Measurements from ENCODE around the gene CES3.

Gene CES3

GRCh38 chr16:66988197-66988788 lies 27.2 kb downstream of the CES3 start, which contains the start of gene CES4A:
CES4A (plus strand) TSS chr16:66988589; CDS start chr16:66988773, 184 bp downstream.
- Histone ChIP-seq H3K4me3 (ENCODE audit: low read depth, low read length) (no peak within 1 kb of the TSS), H3K27ac (ENCODE audit: extremely low read depth, low read depth, low read length) (no peak within 1 kb of the TSS; the same call in 1 of the 2 replicates), H3K4me1 (ENCODE audit: control insufficient read depth, insufficient read depth, low read length) (no peaks in the 10 kb centered on the region), H3K9me3 (ENCODE audit: control insufficient read depth, insufficient read depth, low read depth, low read length) (no peaks in the 10 kb centered on the region), H3K36me3 (ENCODE audit: control insufficient read depth in 2 of 2, insufficient read depth in 1 of 2, low read length in 2 of 2) (no peaks in the 10 kb centered on the region)
- TF ChIP-seq SCRT2 (tag by site-specific recombination; IDR thresholded peaks at IDR 0.05) (peak; percentile 59), ZNF341 (tag by site-specific recombination; IDR thresholded peaks at IDR 0.05; ENCODE audit: low read depth) (no peak)
- ChIA-PET POLR2A (no interaction called here), CTCF (interaction anchor here (0.7 to 1.0 kb wide), 2 partner anchors 27 to 409 kb away, joined by 3 read pairs; partner anchors contain the start of gene CES3)

GRCh38 chr16:66991545-66992077 lies 30.5 kb downstream of the CES3 start:
- CTCF ChIA-PET, result interaction anchor here (0.6 to 1.5 kb wide), 9 partner anchors 14 to 289 kb away, joined by 4 to 7 read pairs (median 5); partner anchors contain the start of gene CES3
- H3K27ac ChIP-seq (ENCODE audit: extremely low read depth, low read depth, low read length), result no peak overlapping the region
- POLR2A ChIA-PET, result no interaction called here

More at GRCh38 chr16:66991545-66992077, 30.5 kb downstream of the CES3 start:
- no peaks in the 10 kb centered on the region for H3K36me3 ChIP-seq (ENCODE audit: control insufficient read depth in 2 of 2, insufficient read depth in 1 of 2, low read length in 2 of 2)
- H3K4me1 ChIP-seq (ENCODE audit: control insufficient read depth, insufficient read depth, low read length), result no peaks in the 10 kb centered on the region
- H3K4me3 ChIP-seq (ENCODE audit: low read depth, low read length), result no peak overlapping the region
- no peaks in the 10 kb centered on the region for H3K9me3 ChIP-seq (ENCODE audit: control insufficient read depth, insufficient read depth, low read depth, low read length)
- TF ChIP-seq ZNF341 (tag by site-specific recombination; IDR thresholded peaks at IDR 0.05; ENCODE audit: low read depth) (no peak), ZNF366 (tag by site-specific recombination; conservative IDR thresholded peaks at IDR 0.05) (no peak), ZNF692 (tag by site-specific recombination; IDR thresholded peaks at IDR 0.05) (no peak), ZNF37A (tag by site-specific recombination; IDR thresholded peaks at IDR 0.05) (no peak), ZNF513 (tag by site-specific recombination; IDR thresholded peaks at IDR 0.05) (no peak), ZNF785 (tag by site-specific recombination; IDR thresholded peaks at IDR 0.05) (no peak), TSHZ1 (tag by site-specific recombination; IDR thresholded peaks at IDR 0.05; ENCODE audit: borderline replicate concordance) (no peak), ZBTB49 (tag by site-specific recombination; IDR thresholded peaks at IDR 0.05; ENCODE audit: low read depth) (no peak), ZNF423 (tag by site-specific recombination; IDR thresholded peaks at IDR 0.05) (no peak), ZNF292 (tag by site-specific recombination; IDR thresholded peaks at IDR 0.05; ENCODE audit: borderline replicate concordance, low read depth) (no peak), ZNF354C (tag by site-specific recombination; IDR thresholded peaks at IDR 0.05; ENCODE audit: borderline replicate concordance, low read depth) (no peak), PRDM6 (tag by site-specific recombination; IDR thresholded peaks at IDR 0.05) (no peak), WT1 (tag by site-specific recombination; IDR thresholded peaks at IDR 0.05) (no peak), ZNF140 (tag by site-specific recombination; IDR thresholded peaks at IDR 0.05) (no peak), ZSCAN23 (tag by site-specific recombination; IDR thresholded peaks at IDR 0.05) (no peak), ZNF398 (tag by site-specific recombination; IDR thresholded peaks at IDR 0.05) (no peak), ZNF521 (tag by site-specific recombination; IDR thresholded peaks at IDR 0.05) (no peak), ZNF114 (tag by site-specific recombination; IDR thresholded peaks at IDR 0.05) (no peak), ZNF555 (tag by site-specific recombination; conservative IDR thresholded peaks at IDR 0.05) (no peak)

Measured in HEK293 (cell line).